HG02610 (cell line): Measurements from ENCODE around the gene SFMBT2.

Experiments used
- ATAC-seq: cut with Tn5 transposase; IDR thresholded peaks from one replicate; pipeline ENCODE4 v1.9.1; 2021; ENCODE audit warnings: mild to moderate bottlenecking, moderate library complexity; ENCODE audit not compliant: unreplicated experiment

Gene SFMBT2

DNA sequence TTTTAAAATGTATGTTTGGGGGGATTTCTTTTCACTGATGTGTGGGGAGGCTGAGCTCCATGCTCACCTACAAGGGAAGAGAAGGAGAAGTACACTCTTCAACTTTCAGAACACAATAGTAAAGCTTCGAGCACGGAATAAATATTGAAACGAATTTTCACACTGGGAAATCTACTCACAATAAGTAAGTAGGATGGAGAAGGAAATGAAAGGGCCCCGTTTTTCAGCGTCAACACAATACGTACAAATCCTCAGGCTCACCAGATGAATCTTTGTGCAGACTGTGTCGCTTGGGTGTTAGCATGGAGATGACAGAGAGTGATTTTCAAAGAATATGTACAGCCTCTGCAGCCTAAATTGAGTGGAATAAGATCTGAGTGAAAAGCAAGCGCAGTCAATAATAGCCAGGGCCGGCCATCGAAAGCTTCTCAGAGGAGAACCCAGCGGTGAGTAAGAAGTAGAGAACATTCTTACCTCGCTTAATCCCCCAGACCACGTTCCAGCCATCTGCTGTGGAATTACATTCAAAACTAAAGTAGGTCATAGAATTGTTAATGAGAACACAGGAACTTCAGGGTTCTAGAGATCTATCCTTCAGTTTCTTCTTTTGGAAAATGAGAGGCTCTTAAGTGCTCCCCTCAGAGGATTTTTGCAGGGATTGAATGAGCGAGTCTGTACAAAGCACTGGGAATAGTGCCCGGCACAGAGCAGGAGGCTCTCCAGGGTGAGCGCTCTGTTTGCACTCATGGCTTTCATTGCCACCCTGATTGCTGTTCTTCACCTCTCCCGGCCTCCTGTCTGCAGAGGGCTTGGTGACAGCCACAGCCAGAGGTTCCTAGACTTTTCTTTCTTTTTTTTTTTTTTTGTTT lies 292.8 kb downstream of the SFMBT2 start:
- ATAC-seq, result no peak

DNA sequence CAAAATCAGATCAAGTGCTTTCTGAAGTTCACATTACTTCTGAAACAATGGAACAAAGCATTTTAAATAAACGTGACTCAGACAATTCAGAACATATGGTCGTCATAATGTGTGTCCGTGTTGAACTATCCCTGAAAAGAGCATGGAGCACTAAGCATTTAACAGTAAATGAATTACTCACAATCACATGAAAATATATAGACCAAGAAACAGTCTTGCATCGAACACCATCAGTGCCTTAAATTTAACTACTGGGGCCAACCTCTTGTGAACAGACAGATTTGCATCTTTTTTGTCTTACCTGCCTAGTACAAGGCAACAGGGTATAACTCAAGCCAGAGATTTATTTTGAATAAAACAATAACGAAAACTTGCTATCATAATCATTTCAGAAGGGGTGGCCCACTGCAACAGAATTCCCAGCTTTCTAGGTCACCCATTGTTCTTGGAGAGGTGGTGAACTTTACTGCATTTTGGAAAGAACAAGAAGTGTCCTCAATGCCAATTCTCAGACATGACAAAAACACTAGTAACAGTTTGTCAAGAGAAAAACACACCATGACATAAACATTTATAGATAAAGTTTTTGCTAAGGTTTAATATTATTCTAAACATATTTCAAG lies 293.5 kb downstream of the SFMBT2 start:
- no peak for ATAC-seq

DNA sequence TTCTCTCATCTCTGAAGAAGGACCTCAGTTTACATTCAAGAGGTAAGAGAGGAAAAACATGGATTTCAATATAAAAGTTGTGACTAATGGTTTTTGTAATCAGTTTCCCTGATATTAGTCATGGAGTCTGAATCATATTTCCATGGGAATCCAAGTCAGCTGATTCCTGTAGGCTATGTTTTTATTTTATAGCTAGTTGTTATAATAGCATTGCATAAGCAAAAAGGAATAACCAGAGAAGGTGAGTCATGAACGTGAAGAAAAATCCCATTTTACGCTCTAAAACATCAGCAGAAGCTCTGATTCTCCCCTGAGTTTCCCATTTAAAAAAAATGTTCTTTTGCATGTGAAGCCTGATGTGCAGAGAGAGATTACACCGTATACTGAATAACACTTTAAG lies 299.3 kb downstream of the SFMBT2 start:
- no peak for ATAC-seq

DNA sequence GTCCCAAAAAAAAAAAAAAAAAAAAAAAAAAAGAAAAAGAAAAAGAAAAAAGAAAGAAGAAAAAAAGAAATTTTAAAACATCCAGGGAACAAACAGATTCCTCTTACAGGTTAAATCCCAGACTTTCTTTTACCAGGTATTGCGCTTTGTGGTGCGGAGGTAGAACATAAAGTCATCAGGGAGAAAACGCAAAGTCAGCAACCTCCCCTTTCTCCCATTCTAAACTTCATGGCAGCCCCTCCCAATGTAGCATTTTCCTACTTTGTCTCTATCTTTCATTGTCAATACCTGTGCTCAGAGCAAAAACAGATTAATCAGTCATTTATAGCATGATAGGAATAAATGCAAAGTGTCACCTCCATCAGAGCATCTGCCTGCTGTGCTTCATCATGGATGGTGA lies 299.7 kb downstream of the SFMBT2 start:
- ATAC-seq, result no peak
